BE2C (cell line): ENCODE data around the gene SHISA7.

ENCODE experiments used
- DNase-seq: peaks from one replicate; pipeline ENCODE4 v3.0.0-alpha.2; 2020
- H3K27me3 ChIP-seq: fragments of 250-450 bp; sonication (Bioruptor Pico); 2 replicates; pipeline ENCODE4 v1.5.1; 2020; ENCODE audit warnings: mild to moderate bottlenecking
- H3K36me3 ChIP-seq: fragments of 250-450 bp; sonication (Bioruptor Pico); 2 replicates; pipeline ENCODE4 v1.5.1; 2020; ENCODE audit warnings: mild to moderate bottlenecking
- H3K4me1 ChIP-seq: fragments of 250-450 bp; sonication (Bioruptor Pico); 2 replicates; pipeline ENCODE4 v1.5.1; 2020
- H3K4me3 ChIP-seq: 2 replicates; pipeline ENCODE4 v1.5.1; 2011; ENCODE audit warnings: low read depth, low read length
- H3K9me3 ChIP-seq: fragments of 250-450 bp; sonication (Bioruptor Pico); 2 replicates; pipeline ENCODE4 v1.5.1; 2020
- TF ChIP-seq, protein P1 (sequence below): IDR thresholded peaks from 2 replicates; pipeline ENCODE4 v1.5.1; 2012; ENCODE audit warnings: mild to moderate bottlenecking, low read depth, low read length

The SHISA7 gene

DNA sequence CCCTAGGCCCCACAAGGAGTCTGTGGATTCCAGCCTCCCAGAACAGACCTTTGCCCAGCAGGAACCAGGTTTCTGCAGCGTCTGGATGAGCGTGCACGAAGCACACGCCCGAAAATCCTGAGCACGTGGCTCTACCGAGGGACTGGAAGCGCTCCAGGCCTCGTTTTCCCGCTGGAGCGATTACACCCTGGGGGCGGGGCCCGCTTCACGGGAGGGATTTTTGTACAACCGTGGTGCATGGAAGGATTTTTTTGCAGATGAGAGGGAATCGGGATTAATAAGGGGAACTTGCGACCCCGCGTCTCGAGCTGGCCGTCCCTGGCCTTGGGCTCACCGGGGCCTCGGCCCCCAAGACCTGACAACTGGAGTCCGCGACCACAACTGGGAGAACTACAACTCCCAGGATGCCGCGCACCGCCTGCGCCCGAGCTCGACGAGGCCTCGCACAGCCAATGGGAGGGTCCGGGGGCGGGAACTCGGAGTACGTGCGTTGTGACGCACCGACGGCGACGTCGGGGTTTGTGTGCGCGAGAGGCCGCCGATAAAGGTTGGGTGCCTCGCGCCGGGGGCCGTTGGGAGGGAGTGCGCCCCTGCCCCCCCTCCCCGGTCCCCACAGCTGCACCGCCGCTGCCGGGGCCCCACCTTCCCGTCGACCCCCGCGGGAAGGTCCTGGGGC is 33.1 kb upstream of the SHISA7 start, which contains the start of gene ZNF628:
ZNF628 (plus strand) TSS at position 518 of the 676 bp plus-strand sequence. CDS start 3,294 bp downstream, outside the sequence.
- TF ChIP-seq, protein P1, sequence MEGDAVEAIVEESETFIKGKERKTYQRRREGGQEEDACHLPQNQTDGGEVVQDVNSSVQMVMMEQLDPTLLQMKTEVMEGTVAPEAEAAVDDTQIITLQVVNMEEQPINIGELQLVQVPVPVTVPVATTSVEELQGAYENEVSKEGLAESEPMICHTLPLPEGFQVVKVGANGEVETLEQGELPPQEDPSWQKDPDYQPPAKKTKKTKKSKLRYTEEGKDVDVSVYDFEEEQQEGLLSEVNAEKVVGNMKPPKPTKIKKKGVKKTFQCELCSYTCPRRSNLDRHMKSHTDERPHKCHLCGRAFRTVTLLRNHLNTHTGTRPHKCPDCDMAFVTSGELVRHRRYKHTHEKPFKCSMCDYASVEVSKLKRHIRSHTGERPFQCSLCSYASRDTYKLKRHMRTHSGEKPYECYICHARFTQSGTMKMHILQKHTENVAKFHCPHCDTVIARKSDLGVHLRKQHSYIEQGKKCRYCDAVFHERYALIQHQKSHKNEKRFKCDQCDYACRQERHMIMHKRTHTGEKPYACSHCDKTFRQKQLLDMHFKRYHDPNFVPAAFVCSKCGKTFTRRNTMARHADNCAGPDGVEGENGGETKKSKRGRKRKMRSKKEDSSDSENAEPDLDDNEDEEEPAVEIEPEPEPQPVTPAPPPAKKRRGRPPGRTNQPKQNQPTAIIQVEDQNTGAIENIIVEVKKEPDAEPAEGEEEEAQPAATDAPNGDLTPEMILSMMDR, result no peak
- H3K27me3 ChIP-seq, result no peaks in the 10 kb centered on the region
- peak within 1 kb of the TSS; percentile 85 for H3K4me3 ChIP-seq
- no peaks in the 10 kb centered on the region; the same call in 1 of the 2 replicates for H3K9me3 ChIP-seq
- peaks cover 1% of the 10 kb centered on the region; the same call in 1 of the 2 replicates for H3K36me3 ChIP-seq
- H3K4me1 ChIP-seq, result peaks cover 5% of the 10 kb centered on the region; the same call in 1 of the 2 replicates
- DNase-seq, result peak; percentile 99

DNA sequence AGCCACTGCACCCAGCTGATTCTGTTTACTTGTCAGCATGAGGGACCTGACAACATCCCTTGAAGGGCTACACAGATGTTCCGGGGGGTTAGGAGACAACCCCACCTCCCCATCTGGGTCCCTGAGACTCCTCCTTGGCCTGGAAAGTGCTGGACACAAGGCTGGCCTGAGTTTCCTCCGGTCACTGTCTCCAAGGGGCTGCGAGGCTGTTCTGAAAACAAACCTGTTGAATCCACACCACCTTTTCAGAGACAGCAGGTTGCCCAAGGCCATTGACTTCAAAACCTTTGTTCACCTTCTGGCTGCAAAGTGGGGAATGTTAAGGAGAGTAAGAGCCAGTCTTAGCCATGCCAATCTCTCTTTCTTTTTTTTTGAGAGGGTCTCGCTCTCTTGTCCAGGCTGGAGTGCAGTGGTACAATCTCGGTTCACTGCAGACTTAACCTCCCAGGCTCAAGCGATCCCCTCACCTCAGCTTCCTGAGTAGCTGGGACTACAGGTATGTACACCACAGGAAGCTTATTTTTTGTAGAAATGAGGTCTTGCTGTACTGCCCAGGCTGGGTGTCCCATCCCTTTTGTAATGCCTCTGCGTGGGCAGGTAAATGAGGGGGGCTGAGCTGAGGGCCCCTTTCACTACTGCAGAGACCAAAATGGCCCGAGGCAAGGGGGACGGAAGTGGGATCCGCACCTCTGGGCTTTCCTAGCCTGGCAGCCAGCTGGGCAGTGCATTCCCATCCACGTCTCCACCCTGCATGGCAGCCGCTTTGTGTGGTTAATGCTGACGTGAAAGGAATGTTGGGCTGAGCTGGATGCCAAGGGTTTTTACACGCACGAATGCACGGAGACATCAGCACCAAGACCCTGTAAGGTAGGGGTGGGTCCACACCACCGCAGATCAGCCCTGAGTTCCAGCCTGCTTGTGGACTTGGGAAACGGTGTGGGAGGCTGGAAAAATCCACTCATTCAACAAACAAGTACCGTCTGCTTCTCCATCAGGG is 31.5 kb upstream of the SHISA7 start:
- Histone ChIP-seq H3K4me3 (no peak overlapping the region), H3K36me3 (no peaks in the 10 kb centered on the region), H3K9me3 (no peaks in the 10 kb centered on the region; the same call in 1 of the 2 replicates), H3K27me3 (no peaks in the 10 kb centered on the region), H3K4me1 (peaks cover 5% of the 10 kb centered on the region; the same call in 1 of the 2 replicates)
- TF ChIP-seq, protein P1, result no peak
- DNase-seq, result no peak

DNA sequence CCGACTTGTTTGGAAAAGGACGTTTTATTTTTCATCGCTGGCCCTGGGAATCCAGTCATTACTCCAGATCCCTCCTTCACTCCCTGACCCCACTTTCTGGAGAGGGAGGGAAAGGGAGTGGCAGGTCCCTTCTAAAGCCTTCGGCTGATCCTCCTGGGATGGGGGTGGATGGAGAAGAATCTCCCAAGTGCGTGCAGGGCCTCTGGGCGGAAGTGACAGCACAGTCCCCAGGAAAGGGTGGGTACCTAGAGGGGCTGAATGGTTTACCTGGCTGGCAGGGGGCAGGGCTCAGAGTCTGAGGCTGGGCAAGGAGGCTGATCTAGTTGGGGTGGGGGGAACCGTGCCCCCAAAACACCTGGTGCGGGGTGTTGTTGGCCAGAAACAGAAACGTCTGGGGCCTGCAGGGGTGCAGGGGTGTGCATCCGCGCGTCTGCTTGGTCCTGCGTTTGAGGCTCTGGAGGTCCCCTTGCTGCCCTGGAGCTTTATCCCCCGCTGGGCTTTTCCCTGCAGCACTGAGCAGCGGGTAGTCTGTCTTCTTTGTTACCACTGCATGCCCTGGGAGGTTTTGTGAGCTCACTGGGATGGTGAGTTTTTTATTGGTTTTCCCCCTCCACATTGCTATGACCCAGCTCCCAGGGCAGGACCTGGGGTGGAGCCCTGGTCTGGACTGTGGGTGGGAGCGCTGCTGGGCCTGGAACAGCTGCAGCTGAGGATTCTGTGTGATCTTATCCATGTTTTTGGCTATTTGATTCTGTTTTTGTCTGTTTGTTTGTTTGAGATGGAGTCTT is 30.3 kb upstream of the SHISA7 start:
- Histone ChIP-seq H3K4me1 (peaks cover 5% of the 10 kb centered on the region; the same call in 1 of the 2 replicates), H3K36me3 (no peaks in the 10 kb centered on the region), H3K4me3 (no peak overlapping the region), H3K27me3 (no peaks in the 10 kb centered on the region), H3K9me3 (no peaks in the 10 kb centered on the region; the same call in 1 of the 2 replicates)
- peak; percentile 18 for DNase-seq
- TF ChIP-seq, protein P1, result no peak

DNA sequence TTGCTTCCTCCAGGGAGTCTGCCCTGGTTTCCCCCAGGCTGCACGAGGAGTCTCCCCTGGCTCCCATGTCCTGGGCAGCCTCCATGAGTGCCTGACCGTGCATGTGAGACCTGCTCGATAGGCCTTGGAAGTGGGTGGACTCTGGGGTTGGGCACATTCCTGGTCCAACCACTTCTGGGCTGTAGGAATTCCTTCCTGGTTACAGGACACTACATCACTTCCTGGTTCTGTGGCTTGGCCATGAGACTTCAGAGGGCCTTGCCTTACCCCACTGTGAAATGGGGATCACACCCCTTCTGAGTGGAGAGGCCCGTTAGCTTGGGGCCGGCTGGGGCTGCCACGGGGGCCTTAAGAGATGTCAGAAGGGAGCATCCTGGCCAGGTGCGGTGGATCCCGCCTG is 29.4 kb upstream of the SHISA7 start:
- no peak for DNase-seq
- Histone ChIP-seq H3K27me3 (no peaks in the 10 kb centered on the region), H3K4me1 (peaks cover 5% of the 10 kb centered on the region; the same call in 1 of the 2 replicates), H3K36me3 (no peaks in the 10 kb centered on the region), H3K9me3 (no peaks in the 10 kb centered on the region; the same call in 1 of the 2 replicates), H3K4me3 (no peak overlapping the region)
- TF ChIP-seq, protein P1, result no peak

DNA sequence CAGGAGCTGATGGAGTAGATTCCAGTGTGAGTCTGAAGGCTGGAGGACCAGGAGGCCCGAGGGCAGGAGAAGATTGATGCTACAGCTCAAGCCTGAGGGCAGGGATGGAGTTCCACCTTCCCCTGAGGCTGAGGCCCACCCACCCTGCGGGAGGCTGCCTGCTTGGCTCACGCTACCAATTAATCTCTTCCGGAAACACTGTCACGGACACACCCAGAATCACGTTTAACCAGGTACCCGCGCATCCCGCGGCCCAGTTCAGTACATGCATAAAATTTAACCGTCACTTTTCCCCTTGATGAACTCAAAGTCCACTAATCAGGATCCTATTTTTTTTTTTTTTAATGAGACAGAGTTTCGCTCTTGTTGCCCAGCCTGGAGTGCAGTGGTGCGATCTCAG is 28.2 kb upstream of the SHISA7 start:
- TF ChIP-seq, protein P1, result no peak
- H3K9me3 ChIP-seq, result no peaks in the 10 kb centered on the region; the same call in 1 of the 2 replicates
- no peak overlapping the region for H3K4me3 ChIP-seq
- H3K27me3 ChIP-seq, result no peaks in the 10 kb centered on the region
- peaks cover 5% of the 10 kb centered on the region; the same call in 1 of the 2 replicates for H3K4me1 ChIP-seq
- no peaks in the 10 kb centered on the region for H3K36me3 ChIP-seq
- no peak for DNase-seq
